Adrenal gland (tissue), 12 donors: ENCODE results near the gene ATP9A. TPM values are rescaled to one million over a fixed set of nuclear protein-coding genes. Genes with fewer than 3 reads are reported as not detected.

Source experiments
- DNase-seq, 7 donors: peaks; one replicate each; pipeline ENCODE4 v3.0.0-alpha.2; 2019 to 2020
- H3K27ac ChIP-seq, 5 donors: fragments of 200-600 bp; sonication (generic) in 4 of 5; 1 replicate in 3 of 5; 2 replicates in 2 of 5; pipeline versions ENCODE4 v1.5.1 to v1.8.0; 2016 to 2020; ENCODE audit warnings: mild to moderate bottlenecking in 1 of 5
- H3K27me3 ChIP-seq: fragments of 200-600 bp; 2 replicates; pipeline ENCODE4 v1.8.0; 2021
- H3K36me3 ChIP-seq, 2 donors: fragments of 200-600 bp; replicated peaks in 1 of 2; 1 replicate in 1 of 2; 2 replicates in 1 of 2; pipeline versions ENCODE4 v1.5.1 to v1.8.0; 2018 to 2022
- H3K4me1 ChIP-seq, 2 donors: fragments of 200-600 bp; replicated peaks in 1 of 2; 1 replicate in 1 of 2; 2 replicates in 1 of 2; pipeline versions ENCODE4 v1.5.1 to v1.8.0; 2018 to 2021
- H3K4me3 ChIP-seq, 4 donors: fragments of 200-600 bp; sonication (generic) in 3 of 4; one replicate each; pipeline ENCODE4 v1.5.1; 2016 to 2018
- H3K9me3 ChIP-seq, 3 donors: fragments of 200-600 bp; sonication (generic) in 1 of 3; replicated peaks in 1 of 3; 1 replicate in 2 of 3; 2 replicates in 1 of 3; pipeline versions ENCODE4 v1.5.1 to v1.8.0; 2016 to 2021
- CTCF ChIP-seq, 6 experiments: fragments of 450-650 bp in 4 of 6; fragments of 200-600 bp in 2 of 6; sonication (generic) in 1 of 6; IDR thresholded peaks; 1 replicate in 5 of 6; 2 replicates in 1 of 6; pipeline versions ENCODE4 v1.5.1 to v1.8.0; 2016 to 2021; ENCODE audit warnings: antibody characterized with exemption in 6 of 6, mild to moderate bottlenecking in 2 of 6, moderate library complexity in 1 of 6
- POLR2A ChIP-seq, 2 donors: fragments of 450-650 bp; IDR thresholded peaks; one replicate each; pipeline ENCODE4 v1.6.1; 2017; ENCODE audit warnings: antibody characterized with exemption in 2 of 2, mild to moderate bottlenecking in 2 of 2, moderate library complexity in 1 of 2
- WGBS, 4 donors: extraction: QIAGEN DNeasy Blood & Tissue Kit in 2 of 4; methylation state at CpG; one replicate each; pipeline versions ENCODE4 v1.1.5 to v1.1.7; 2013 to 2017; 5-methylcytosine and 5-hydroxymethylcytosine counted together
- intact Hi-C, 2 donors: fragments of 100-400 bp; cut with DNase I; formaldehyde crosslinking; loops; one replicate each; pipeline versions ENCODE4 v1.14.1 to v1.15.0; 2022 to 2023
- polyA plus RNA-seq, 3 donors: library from polyadenylated mRNA; stranded (reverse); fragments of 200-250 nt in 2 of 3; fragments of 350-450 nt in 1 of 3; fragmentation: Illumina TruSeq in 1 of 3; extraction: RNeasy Lipid Tissue Mini Kit (QIAGEN cat#74804) in 1 of 3; gene quantifications; one replicate each; pipeline ENCODE4 v1.2.3, GENCODE V29; 2013 to 2014
- total RNA-seq, 9 donors: library from RNA; depleted of rRNA in 4 of 9; stranded (reverse); fragments of >200 nt in 4 of 9; fragments of 120-200 nt in 1 of 9; fragmentation: NEBNext Ultra II Directional in 1 of 9; extraction: Animal tissue kit (Norgen Biotek cat#: 25700) in 1 of 9; gene quantifications; one replicate each; pipeline versions ENCODE4 v1.1.0 to v1.2.4, GENCODE V29; 2013 to 2023
- donor health status: healthy with polysubstance abuse.
- donor health status: Bipolar disorder and iron deficiency.
- donor health status: DM: yes; HTN: yes; CAD: no.
- donor health status: DM: no; HTN: no; CAD: no.
- donor health status: DM: no; HTN: no; CAD: no.
- donor health status: DM: yes; HTN: yes; CAD: no.

Gene ATP9A
- total and polyA plus RNA-seq, 12 donors: 3.7 to 34.5 (median 16.7) TPM

- 95 to 98% (median 96%) methylated on average over 7 of the region's 7 CpGs for WGBS, 4 donors
- intact Hi-C loops: no loop called here
Observed at GRCh38 chr20:51547951-51548350, 220.2 kb downstream of the ATP9A start.

More at GRCh38 chr20:51547951-51548350, 220.2 kb downstream of the ATP9A start:
- H3K27me3 ChIP-seq: no peaks in the 10 kb centered on the region
- no peak overlapping the region for H3K27ac ChIP-seq
- TF ChIP-seq CTCF (IDR thresholded peaks at IDR 0.05) (no peak), POLR2A (IDR thresholded peaks at IDR 0.05) (no peak)
- H3K36me3 ChIP-seq: no peaks in the 10 kb centered on the region
- no peak for DNase-seq
- peaks cover 2 to 4% of the 10 kb centered on the region in 2 donors for H3K4me1 ChIP-seq
- no peaks in the 10 kb centered on the region for H3K9me3 ChIP-seq
- no peak overlapping the region for H3K4me3 ChIP-seq

Other genes starting within 250 kb of the ATP9A start
- 1 to 10 TPM in 8 of 9 donors, under 1 TPM in 1; 0.61 to 7.7 (median 4.9) TPM for gene NFATC2, start 225.7 kb downstream of the ATP9A start, total RNA-seq
- 1 to 10 TPM; 1.9 to 2.3 (median 2.1) TPM for gene NFATC2, start 225.7 kb downstream of the ATP9A start, polyA plus RNA-seq
- gene SALL4, start 34.1 kb upstream of the ATP9A start, total RNA-seq: under 1 TPM in 8 of 9 donors, not detected in 1; 0.07 to 0.57 (median 0.31) TPM
- 1 to 10 TPM in 1 of 3 donors, under 1 TPM in 2; 0.16 to 1.3 (median 0.81) TPM for gene SALL4, start 34.1 kb upstream of the ATP9A start, polyA plus RNA-seq